Astrocyte (in vitro differentiated cells and primary cell): ENCODE results near the gene BANP. TPM values are rescaled to one million over a fixed set of nuclear protein-coding genes. Genes with fewer than 3 reads are reported as not detected.
"Not testable (repeated sequence)": the region's sequence is repeated elsewhere in the genome, so short reads cannot be mapped to it uniquely, and the experiment has no call there.

ENCODE experiments used
- DNase-seq: peaks from one replicate; pipeline ENCODE4 v3.0.0-alpha.2; 2010; ENCODE audit warnings: low read depth
- FAIRE-seq: peaks from 2 replicates; lab custom pipeline; 2011; peaks lifted over from hg19 to GRCh38; lab: Jason Lieb, UNC
- H2AFZ ChIP-seq: 2 replicates; pipeline ENCODE4 v1.6.0; 2012; ENCODE audit warnings: low read depth, low read length, inconsistent platforms
- H3K27ac ChIP-seq: 2 replicates; pipeline ENCODE4 v1.5.1; 2011; ENCODE audit warnings: low read depth, low read length, inconsistent platforms
- H3K27me3 ChIP-seq: 2 replicates; pipeline ENCODE4 v1.6.0; 2011; ENCODE audit warnings: low read length, inconsistent platforms; ENCODE audit not compliant: insufficient read depth
- H3K36me3 ChIP-seq: 2 replicates; pipeline ENCODE4 v1.5.1; 2011; ENCODE audit warnings: low read length, inconsistent platforms; ENCODE audit not compliant: insufficient read depth
- H3K4me1 ChIP-seq: 2 replicates; pipeline ENCODE4 v1.5.1; 2011; ENCODE audit warnings: low read length, inconsistent platforms; ENCODE audit not compliant: insufficient read depth
- H3K4me2 ChIP-seq: 2 replicates; pipeline ENCODE4 v1.6.0; 2012; ENCODE audit warnings: low read length, inconsistent platforms
- H3K4me3 ChIP-seq: 2 replicates; pipeline ENCODE4 v1.5.1; 2011; ENCODE audit warnings: low read depth, mild to moderate bottlenecking, low read length, inconsistent platforms; ENCODE audit not compliant: insufficient read depth
- H3K79me2 ChIP-seq: 2 replicates; pipeline ENCODE4 v1.6.0; 2012; ENCODE audit warnings: mild to moderate bottlenecking, low read length, inconsistent platforms; ENCODE audit not compliant: insufficient read depth
- H3K9ac ChIP-seq: 2 replicates; pipeline ENCODE4 v1.6.0; 2012; ENCODE audit warnings: mild to moderate bottlenecking, low read length, inconsistent platforms
- H3K9me3 ChIP-seq: 2 replicates; pipeline ENCODE4 v1.5.1; 2012; ENCODE audit warnings: low read depth, mild to moderate bottlenecking, low read length, inconsistent platforms; ENCODE audit not compliant: insufficient read depth
- H4K20me1 ChIP-seq: 2 replicates; pipeline ENCODE4 v1.6.0; 2012; ENCODE audit warnings: low read length, inconsistent platforms; ENCODE audit not compliant: insufficient read depth
- H3K27ac Mint-ChIP-seq: one replicate; pipeline ENCODE4 v1.8.0; 2021; ENCODE audit warnings: mild to moderate bottlenecking, mixed read lengths; ENCODE audit not compliant: unreplicated experiment
- H3K27me3 Mint-ChIP-seq: one replicate; pipeline ENCODE4 v1.8.0; 2021; ENCODE audit warnings: low read depth, mixed read lengths; ENCODE audit not compliant: unreplicated experiment
- H3K36me3 Mint-ChIP-seq: one replicate; pipeline ENCODE4 v1.8.0; 2021; ENCODE audit warnings: low read depth, mixed read lengths; ENCODE audit not compliant: unreplicated experiment
- H3K4me1 Mint-ChIP-seq: one replicate; pipeline ENCODE4 v1.8.0; 2021; ENCODE audit warnings: low read depth, mixed read lengths; ENCODE audit not compliant: unreplicated experiment
- H3K4me3 Mint-ChIP-seq: one replicate; pipeline ENCODE4 v1.8.0; 2021; ENCODE audit warnings: mild to moderate bottlenecking, moderate library complexity, mixed read lengths; ENCODE audit not compliant: unreplicated experiment
- H3K9me3 Mint-ChIP-seq: one replicate; pipeline ENCODE4 v1.8.0; 2021; ENCODE audit warnings: mild to moderate bottlenecking, mixed read lengths; ENCODE audit not compliant: unreplicated experiment
- EZH2 ChIP-seq: IDR thresholded peaks from 2 replicates; pipeline ENCODE4 v1.6.1; 2012; ENCODE audit warnings: mild to moderate bottlenecking, low read length, inconsistent platforms; ENCODE audit not compliant: insufficient read depth
- total RNA-seq: library from RNA; stranded (reverse); gene quantifications from 2 replicates; pipeline ENCODE4 v1.2.1, GENCODE V29; 2021
- TF ChIP-seq, protein P1 (sequence below): IDR thresholded peaks from 2 replicates; pipeline ENCODE4 v1.5.1; 2011; ENCODE audit warnings: low read depth, mild to moderate bottlenecking, inconsistent platforms, low read length, moderate library complexity; ENCODE audit not compliant: insufficient read depth

Gene BANP
- total RNA-seq, 1 donor from 2014 or later, result 28.9 TPM

DNA sequence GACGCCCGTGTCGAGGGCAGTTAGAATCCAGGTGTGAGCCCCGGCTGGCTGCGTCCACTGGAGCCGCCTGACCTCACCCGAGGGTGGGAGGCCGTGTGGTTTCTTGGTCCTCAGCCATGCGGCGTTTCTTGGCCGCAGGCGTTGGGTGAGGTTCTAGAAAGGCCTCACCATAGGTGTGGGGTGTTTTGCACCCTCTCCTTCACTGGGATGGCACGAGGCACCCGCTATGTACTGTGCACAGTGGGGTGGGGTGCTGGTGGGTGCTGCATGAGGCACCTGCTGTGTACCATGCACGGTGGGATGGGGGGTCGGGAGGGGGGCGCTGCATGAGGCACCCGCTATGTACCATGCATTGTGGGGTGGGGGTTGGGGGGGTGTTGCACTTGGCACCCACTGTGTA is 169.6 kb downstream of the BANP start:
- Histone ChIP-seq H3K9ac (no peak overlapping the region), H3K4me2 (no peak overlapping the region), H3K9me3 (no peaks in the 10 kb centered on the region), H3K27ac (no peak overlapping the region), H3K4me1 (peaks cover 6% of the 10 kb centered on the region), H2AFZ (no peak overlapping the region), H4K20me1 (no peaks in the 10 kb centered on the region), H3K4me3 (no peak overlapping the region), H3K27me3 (no peaks in the 10 kb centered on the region), H3K79me2 (no peaks in the 10 kb centered on the region), H3K36me3 (no peaks in the 10 kb centered on the region)
- H3K27me3 Mint-ChIP-seq, result peaks cover 8% of the 10 kb centered on the region
- FAIRE-seq (no peak), DNase-seq (no peak)
- H3K27ac Mint-ChIP-seq, result no peak overlapping the region
- TF ChIP-seq, protein P1, sequence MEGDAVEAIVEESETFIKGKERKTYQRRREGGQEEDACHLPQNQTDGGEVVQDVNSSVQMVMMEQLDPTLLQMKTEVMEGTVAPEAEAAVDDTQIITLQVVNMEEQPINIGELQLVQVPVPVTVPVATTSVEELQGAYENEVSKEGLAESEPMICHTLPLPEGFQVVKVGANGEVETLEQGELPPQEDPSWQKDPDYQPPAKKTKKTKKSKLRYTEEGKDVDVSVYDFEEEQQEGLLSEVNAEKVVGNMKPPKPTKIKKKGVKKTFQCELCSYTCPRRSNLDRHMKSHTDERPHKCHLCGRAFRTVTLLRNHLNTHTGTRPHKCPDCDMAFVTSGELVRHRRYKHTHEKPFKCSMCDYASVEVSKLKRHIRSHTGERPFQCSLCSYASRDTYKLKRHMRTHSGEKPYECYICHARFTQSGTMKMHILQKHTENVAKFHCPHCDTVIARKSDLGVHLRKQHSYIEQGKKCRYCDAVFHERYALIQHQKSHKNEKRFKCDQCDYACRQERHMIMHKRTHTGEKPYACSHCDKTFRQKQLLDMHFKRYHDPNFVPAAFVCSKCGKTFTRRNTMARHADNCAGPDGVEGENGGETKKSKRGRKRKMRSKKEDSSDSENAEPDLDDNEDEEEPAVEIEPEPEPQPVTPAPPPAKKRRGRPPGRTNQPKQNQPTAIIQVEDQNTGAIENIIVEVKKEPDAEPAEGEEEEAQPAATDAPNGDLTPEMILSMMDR, result no peak
- TF ChIP-seq EZH2, result no peak
- peaks cover 10% of the 10 kb centered on the region for H3K4me1 Mint-ChIP-seq
- H3K4me3 Mint-ChIP-seq, result no peak overlapping the region
- no peaks in the 10 kb centered on the region for H3K9me3 Mint-ChIP-seq
- H3K36me3 Mint-ChIP-seq, result no peaks in the 10 kb centered on the region

DNA sequence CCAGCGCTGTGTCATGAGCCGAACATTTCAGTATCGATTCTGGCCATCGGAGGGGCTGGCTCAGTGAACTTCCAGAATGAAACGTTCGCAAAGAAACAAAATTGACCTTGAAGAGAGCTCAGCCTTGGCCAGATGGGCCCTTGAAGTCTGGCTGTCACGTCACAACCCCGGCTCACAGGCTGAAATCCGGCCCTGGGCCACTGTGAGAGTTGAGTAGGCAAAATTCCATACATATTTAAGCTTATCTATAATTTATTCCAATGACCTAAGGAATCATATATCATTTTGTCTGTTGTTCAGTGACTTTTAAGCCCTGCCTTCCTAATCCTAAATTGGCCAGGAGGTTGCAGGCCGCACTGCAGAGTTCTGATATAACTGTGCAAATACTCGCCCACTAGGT is 170.2 kb downstream of the BANP start:
- not testable (repeated sequence) for H3K9me3 ChIP-seq, H3K9ac ChIP-seq, FAIRE-seq, H2AFZ ChIP-seq, H3K36me3 ChIP-seq, H3K36me3 Mint-ChIP-seq, H3K4me2 ChIP-seq, H3K79me2 ChIP-seq, H3K4me1 ChIP-seq, H3K27me3 ChIP-seq, H3K27me3 Mint-ChIP-seq, H3K4me3 Mint-ChIP-seq, H3K9me3 Mint-ChIP-seq, H3K27ac ChIP-seq, H3K27ac Mint-ChIP-seq, H3K4me3 ChIP-seq, H4K20me1 ChIP-seq
- H3K4me1 Mint-ChIP-seq, result peaks cover 10% of the 10 kb centered on the region
- DNase-seq, result peak; percentile 74

DNA sequence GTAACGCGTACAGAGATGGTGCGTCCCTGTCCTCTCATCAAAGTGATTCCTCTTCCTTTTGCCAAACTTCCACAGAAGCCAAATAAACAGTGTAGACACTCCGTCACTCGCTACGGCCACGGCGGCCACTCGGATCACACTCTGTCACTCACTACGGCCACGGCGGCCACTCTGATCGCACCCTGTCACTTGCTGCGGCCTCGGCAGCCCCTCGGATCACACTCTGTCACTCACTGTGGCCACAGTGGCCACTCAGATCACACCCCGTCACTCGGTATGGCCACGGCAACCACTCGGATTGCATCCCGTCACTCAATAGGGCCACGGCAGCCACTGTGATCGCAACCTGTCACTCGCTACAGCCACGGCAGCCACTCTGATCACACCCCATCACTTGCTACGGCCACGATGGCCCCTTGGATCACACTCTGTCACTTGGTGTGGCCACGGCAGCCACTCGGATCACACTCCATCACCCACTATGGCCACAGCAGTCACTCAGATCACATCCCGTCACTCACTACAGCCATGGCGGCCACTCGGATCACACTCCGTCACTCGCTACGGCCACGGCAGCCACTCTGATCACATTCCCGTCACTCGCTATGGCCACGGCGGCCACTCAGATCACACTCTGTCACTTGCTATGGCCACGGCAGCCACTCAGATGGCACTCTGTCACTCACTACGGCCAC is 170.8 kb downstream of the BANP start:
- DNase-seq (no peak), FAIRE-seq (no peak)
- Mint-ChIP-seq H3K4me3 (no peak overlapping the region), H3K27me3 (peaks cover 2% of the 10 kb centered on the region), H3K4me1 (peaks cover 10% of the 10 kb centered on the region), H3K27ac (no peak overlapping the region), H3K9me3 (no peaks in the 10 kb centered on the region), H3K36me3 (no peaks in the 10 kb centered on the region)
- Histone ChIP-seq H3K27me3 (no peaks in the 10 kb centered on the region), H3K4me3 (no peak overlapping the region), H3K9ac (no peak overlapping the region), H3K27ac (no peak overlapping the region), H3K79me2 (no peaks in the 10 kb centered on the region), H3K9me3 (no peaks in the 10 kb centered on the region), H2AFZ (no peak overlapping the region), H3K4me1 (peaks cover 6% of the 10 kb centered on the region), H3K36me3 (no peaks in the 10 kb centered on the region), H4K20me1 (no peaks in the 10 kb centered on the region), H3K4me2 (no peak overlapping the region)
- no peak for TF ChIP-seq EZH2
- TF ChIP-seq, protein P1, result no peak

Other genes starting within 250 kb of the BANP start
- 29.6 and 29.8 TPM in 2 replicates for gene KLHDC4, start 185.4 kb upstream of the BANP start, total RNA-seq
- gene SLC7A5, start 81.9 kb upstream of the BANP start, total RNA-seq, result 815 and 816 TPM in 2 replicates
- gene CA5A, start 14.9 kb upstream of the BANP start, total RNA-seq, result not detected in 2 replicates